ENCODE data around the gene SLC35E1.

SLC35E1 gene

GRCh38 chr19:16598848-16599247 lies 26.6 kb upstream of the SLC35E1 start:
- no peaks in the 10 kb centered on the region for H3K36me3 ChIP-seq (ENCODE audit: control insufficient read depth, insufficient read depth, low read length)
- no peak for TF ChIP-seq CTCF (IDR thresholded peaks at IDR 0.05; ENCODE audit: insufficient read depth, low read length, poor library complexity, severe bottlenecking)
- no peak overlapping the region for H3K4me3 ChIP-seq (replicated peaks; ENCODE audit: low read depth, low read length)
- DNase-seq (ENCODE audit: extremely low read depth, insufficient read length): no peak
- no peaks in the 10 kb centered on the region for H3K27me3 ChIP-seq (replicated peaks; ENCODE audit: control insufficient read depth, insufficient read depth, low read length)

GRCh38 chr19:16596399-16596798 lies 24.2 kb upstream of the SLC35E1 start:
- no peak for DNase-seq (ENCODE audit: extremely low read depth, insufficient read length)
- no peaks in the 10 kb centered on the region for H3K27me3 ChIP-seq (replicated peaks; ENCODE audit: control insufficient read depth, insufficient read depth, low read length)
- no peak for TF ChIP-seq CTCF (IDR thresholded peaks at IDR 0.05; ENCODE audit: insufficient read depth, low read length, poor library complexity, severe bottlenecking)

GRCh38 chr19:16595097-16595496 lies 22.9 kb upstream of the SLC35E1 start:
- Histone ChIP-seq H3K4me3 (replicated peaks; ENCODE audit: low read depth, low read length) (peak overlapping the region; percentile 13; the same call in 1 of the 2 replicates), H3K27me3 (replicated peaks; ENCODE audit: control insufficient read depth, insufficient read depth, low read length) (no peaks in the 10 kb centered on the region), H3K36me3 (ENCODE audit: control insufficient read depth, insufficient read depth, low read length) (no peaks in the 10 kb centered on the region)
- DNase-seq (ENCODE audit: extremely low read depth, insufficient read length): no peak
- no peak for TF ChIP-seq CTCF (IDR thresholded peaks at IDR 0.05; ENCODE audit: insufficient read depth, low read length, poor library complexity, severe bottlenecking)

More at GRCh38 chr19:16596399-16596798, 24.2 kb upstream of the SLC35E1 start:
- no peak overlapping the region for H3K4me3 ChIP-seq (replicated peaks; ENCODE audit: low read depth, low read length)
- no peaks in the 10 kb centered on the region for H3K36me3 ChIP-seq (ENCODE audit: control insufficient read depth, insufficient read depth, low read length)

- TF ChIP-seq CTCF (IDR thresholded peaks at IDR 0.05; ENCODE audit: insufficient read depth, low read length, poor library complexity, severe bottlenecking): no peak
These were observed 22.5 kb upstream of the SLC35E1 start for GRCh38 chr19:16594681-16595091.

GRCh38 chr19:16594131-16594586 lies 21.9 kb upstream of the SLC35E1 start:
- no peaks in the 10 kb centered on the region for H3K36me3 ChIP-seq (ENCODE audit: control insufficient read depth, insufficient read depth, low read length)
- no peak for TF ChIP-seq CTCF (IDR thresholded peaks at IDR 0.05; ENCODE audit: insufficient read depth, low read length, poor library complexity, severe bottlenecking)
- DNase-seq (ENCODE audit: extremely low read depth, insufficient read length): peak; percentile 71
- H3K27me3 ChIP-seq (replicated peaks; ENCODE audit: control insufficient read depth, insufficient read depth, low read length): no peaks in the 10 kb centered on the region
- H3K4me3 ChIP-seq (replicated peaks; ENCODE audit: low read depth, low read length): peak overlapping the region; percentile 33

More at GRCh38 chr19:16594681-16595091, 22.5 kb upstream of the SLC35E1 start:
- Histone ChIP-seq H3K36me3 (ENCODE audit: control insufficient read depth, insufficient read depth, low read length) (no peaks in the 10 kb centered on the region), H3K27me3 (replicated peaks; ENCODE audit: control insufficient read depth, insufficient read depth, low read length) (no peaks in the 10 kb centered on the region), H3K4me3 (replicated peaks; ENCODE audit: low read depth, low read length) (peak overlapping the region; percentile 13; the same call in 1 of the 2 replicates)
- no peak for DNase-seq (ENCODE audit: extremely low read depth, insufficient read length)

GRCh38 chr19:16593181-16593580 lies 21.0 kb upstream of the SLC35E1 start:
- TF ChIP-seq CTCF (IDR thresholded peaks at IDR 0.05; ENCODE audit: insufficient read depth, low read length, poor library complexity, severe bottlenecking): no peak
- H3K27me3 ChIP-seq (replicated peaks; ENCODE audit: control insufficient read depth, insufficient read depth, low read length): no peaks in the 10 kb centered on the region
- DNase-seq (ENCODE audit: extremely low read depth, insufficient read length): no peak

More at GRCh38 chr19:16593181-16593580, 21.0 kb upstream of the SLC35E1 start:
- Histone ChIP-seq H3K36me3 (ENCODE audit: control insufficient read depth, insufficient read depth, low read length) (no peaks in the 10 kb centered on the region), H3K4me3 (replicated peaks; ENCODE audit: low read depth, low read length) (no peak overlapping the region)
